Neural cell (in vitro differentiated cells): ENCODE results near the gene BICC1. TPM values are rescaled to one million over a fixed set of nuclear protein-coding genes. Genes with fewer than 3 reads are reported as not detected.

Experiments
- H2AFZ ChIP-seq: fragments of 200-600, 300-800 bp; sonication (generic), shearing (Covaris generic); 2 replicates; pipeline ENCODE4 v1.6.0; 2014; ENCODE audit warnings: low read depth, mild to moderate bottlenecking, antibody characterized with exemption, low read length, moderate library complexity
- H3F3A ChIP-seq: fragments of 200-600 bp; shearing (Covaris generic); 2 replicates; pipeline ENCODE4 v1.6.1; 2016; ENCODE audit warnings: mild to moderate bottlenecking, moderate library complexity, mixed read lengths, antibody characterized with exemption, low read length; ENCODE audit not compliant: insufficient read depth, poor library complexity, severe bottlenecking
- H3K27ac ChIP-seq: fragments of 200-600, 300-800 bp; sonication (generic), shearing (Covaris generic); 2 replicates; pipeline ENCODE4 v1.5.1; 2014; ENCODE audit warnings: mild to moderate bottlenecking, low read length, moderate library complexity
- H3K27me3 ChIP-seq: fragments of 300-800, 200-600 bp; sonication (generic), shearing (Covaris generic); 2 replicates; pipeline ENCODE4 v1.6.0; 2014; ENCODE audit warnings: mild to moderate bottlenecking, low read depth, low read length, moderate library complexity; ENCODE audit not compliant: insufficient read depth
- H3K36me3 ChIP-seq: fragments of 300-800, 200-600 bp; sonication (generic), shearing (Covaris generic); 2 replicates; pipeline ENCODE4 v1.5.1; 2014; ENCODE audit warnings: mild to moderate bottlenecking, antibody characterized with exemption, low read length, moderate library complexity; ENCODE audit not compliant: insufficient read depth
- H3K4me2 ChIP-seq: fragments of 300-800, 200-600 bp; sonication (generic), shearing (Covaris generic); 2 replicates; pipeline ENCODE4 v1.6.0; 2014; ENCODE audit warnings: mild to moderate bottlenecking, low read length
- H3K4me3 ChIP-seq: fragments of 300-800, 200-600 bp; sonication (generic), shearing (Covaris generic); 2 replicates; pipeline ENCODE4 v1.5.1; 2014; ENCODE audit warnings: mild to moderate bottlenecking, low read length, moderate library complexity
- H3K79me2 ChIP-seq: fragments of 200-600 bp; shearing (Covaris generic); replicated peaks from 2 replicates; pipeline ENCODE4 v1.6.0; 2014; ENCODE audit warnings: mild to moderate bottlenecking, low read length, moderate library complexity; ENCODE audit not compliant: insufficient read depth
- H3K9ac ChIP-seq: fragments of 300-800, 200-600 bp; sonication (generic), shearing (Covaris generic); 2 replicates; pipeline ENCODE4 v1.6.1; 2016; ENCODE audit warnings: mild to moderate bottlenecking, low read length, mixed read lengths
- H3K9me2 ChIP-seq: fragments of 200-600 bp; shearing (Covaris generic); 2 replicates; pipeline ENCODE4 v1.6.1; 2016; ENCODE audit warnings: mild to moderate bottlenecking, low read length, mixed read lengths; ENCODE audit not compliant: insufficient read depth
- H3K9me3 ChIP-seq: fragments of 200-600, 300-800 bp; sonication (generic), shearing (Covaris generic); 2 replicates; pipeline ENCODE4 v1.6.1; 2016; ENCODE audit warnings: mild to moderate bottlenecking, mixed run types, low read length, moderate library complexity, mixed read lengths
- H4K20me1 ChIP-seq: fragments of 200-600 bp; shearing (Covaris generic); 2 replicates; pipeline ENCODE4 v1.6.1; 2016; ENCODE audit warnings: mild to moderate bottlenecking, mixed run types; ENCODE audit not compliant: insufficient read depth
- CTCF ChIP-seq: fragments of 450-650 bp; IDR thresholded peaks from 2 replicates; pipeline ENCODE4 v1.5.1; 2014; ENCODE audit warnings: antibody characterized with exemption, mild to moderate bottlenecking, moderate library complexity; ENCODE audit not compliant: poor library complexity, severe bottlenecking
- EP300 ChIP-seq: fragments of 450-650 bp; conservative IDR thresholded peaks from 2 replicates; pipeline ENCODE4 v1.6.1; 2014; ENCODE audit warnings: antibody characterized with exemption, mild to moderate bottlenecking, moderate library complexity; ENCODE audit not compliant: poor library complexity, severe bottlenecking
- EZH2 ChIP-seq: fragments of 200-600, 300-800 bp; shearing (Covaris generic), sonication (generic); IDR thresholded peaks from 2 replicates; pipeline ENCODE4 v1.6.1; 2014; ENCODE audit warnings: antibody characterized with exemption, low read length, borderline replicate concordance, mild to moderate bottlenecking; ENCODE audit not compliant: insufficient read depth, poor library complexity, severe bottlenecking
- MXI1 ChIP-seq: fragments of 450-650 bp; conservative IDR thresholded peaks from 2 replicates; pipeline ENCODE4 v1.6.1; 2014; ENCODE audit warnings: antibody characterized with exemption, mild to moderate bottlenecking; ENCODE audit not compliant: poor library complexity, severe bottlenecking
- POLR2AphosphoS5 ChIP-seq: IDR thresholded peaks from 2 replicates; pipeline ENCODE4 v1.6.1; 2012
- RAD21 ChIP-seq: fragments of 450-650 bp; conservative IDR thresholded peaks from 2 replicates; pipeline ENCODE4 v1.6.1; 2014; ENCODE audit warnings: antibody characterized with exemption, mild to moderate bottlenecking, moderate library complexity
- REST ChIP-seq: IDR thresholded peaks from 2 replicates; pipeline ENCODE4 v1.6.1; 2012; ENCODE audit warnings: borderline replicate concordance
- SMC3 ChIP-seq: fragments of 450-650 bp; conservative IDR thresholded peaks from 2 replicates; pipeline ENCODE4 v1.6.1; 2014; ENCODE audit warnings: antibody characterized with exemption, mild to moderate bottlenecking, moderate library complexity; ENCODE audit not compliant: poor library complexity
- TAF1 ChIP-seq: IDR thresholded peaks from 2 replicates; pipeline ENCODE4 v1.6.1; 2012; ENCODE audit warnings: low read depth
- polyA plus RNA-seq: library from polyadenylated mRNA; depleted of rRNA; stranded (reverse); fragments of >200 nt; gene quantifications from 2 replicates; pipeline ENCODE4 v1.2.3, GENCODE V29; 2014

Gene BICC1
- polyA plus RNA-seq, 1 donor from 2014 or later: 7.6 TPM

- no peaks in the 10 kb centered on the region for H3K9me3 ChIP-seq
- no peaks in the 10 kb centered on the region for H3K9me2 ChIP-seq
- no peak overlapping the region for H3K9ac ChIP-seq
- H2AFZ ChIP-seq: no peak overlapping the region
- no peaks in the 10 kb centered on the region for H3K36me3 ChIP-seq
- no peak overlapping the region for H3K27ac ChIP-seq
- H4K20me1 ChIP-seq: no peaks in the 10 kb centered on the region
- H3K4me2 ChIP-seq: no peak overlapping the region
- H3K4me3 ChIP-seq: no peak overlapping the region
- H3K79me2 ChIP-seq: no peaks in the 10 kb centered on the region
- H3K27me3 ChIP-seq: no peaks in the 10 kb centered on the region
- TF ChIP-seq TAF1 (no peak), POLR2AphosphoS5 (no peak), RAD21 (no peak), EP300 (no peak), EZH2 (no peak), SMC3 (no peak), REST (no peak), CTCF (no peak), MXI1 (no peak)
- H3F3A ChIP-seq: no peaks in the 10 kb centered on the region
These were observed 311.7 kb downstream of the BICC1 start for GRCh38 chr10:58824396-58824795.

- TF ChIP-seq RAD21: no peak
- H3K27ac ChIP-seq: no peak overlapping the region
- no peaks in the 10 kb centered on the region for H3K27me3 ChIP-seq
- no peaks in the 10 kb centered on the region for H3K79me2 ChIP-seq
- H3K9me2 ChIP-seq: no peaks in the 10 kb centered on the region
- no peak overlapping the region for H3K9ac ChIP-seq
- H3K9me3 ChIP-seq: no peaks in the 10 kb centered on the region
- H3F3A ChIP-seq: no peaks in the 10 kb centered on the region
- H3K36me3 ChIP-seq: no peaks in the 10 kb centered on the region
- no peak overlapping the region for H3K4me3 ChIP-seq
- no peak overlapping the region for H3K4me2 ChIP-seq
- H4K20me1 ChIP-seq: no peaks in the 10 kb centered on the region
- H2AFZ ChIP-seq: no peak overlapping the region
These were observed 314.0 kb downstream of the BICC1 start for GRCh38 chr10:58826694-58827093.

- Histone ChIP-seq H2AFZ (no peak overlapping the region), H3K9ac (no peak overlapping the region), H4K20me1 (no peaks in the 10 kb centered on the region), H3F3A (no peaks in the 10 kb centered on the region), H3K36me3 (no peaks in the 10 kb centered on the region), H3K27ac (no peak overlapping the region), H3K4me3 (no peak overlapping the region), H3K4me2 (no peak overlapping the region), H3K9me2 (no peaks in the 10 kb centered on the region), H3K79me2 (no peaks in the 10 kb centered on the region), H3K9me3 (no peaks in the 10 kb centered on the region), H3K27me3 (no peaks in the 10 kb centered on the region)
- TF ChIP-seq REST (no peak), MXI1 (no peak), RAD21 (no peak), CTCF (no peak), SMC3 (no peak), EP300 (no peak), POLR2AphosphoS5 (no peak), TAF1 (no peak), EZH2 (no peak)
These were observed 314.7 kb downstream of the BICC1 start for GRCh38 chr10:58827381-58827780.
